Activated naive CD4-positive, alpha-beta T cell treated with anti-CD3 and anti-CD28 coated beads for 36 hours (primary cell): ENCODE measurements around the gene RNF212B. TPM values are rescaled to one million over a fixed set of nuclear protein-coding genes. Genes with fewer than 3 reads are reported as not detected.

Experiments
- CTCF ChIA-PET: fragments of 350-600 bp; sonication (Branson Sonifier 250); formaldehyde crosslinking; loops from one replicate; lab custom pipeline; 2021; ENCODE audit warnings: antibody characterized with exemption; lab: Charles Lee
- DNase-seq: peaks from one replicate; pipeline ENCODE4 v3.0.0-alpha.2; 2020
- H3K27ac Mint-ChIP-seq: one replicate; pipeline ENCODE4 v1.8.0; 2021; ENCODE audit warnings: mild to moderate bottlenecking, mixed read lengths
- H3K27me3 Mint-ChIP-seq: one replicate; pipeline ENCODE4 v1.8.0; 2021; ENCODE audit warnings: low read depth, mixed read lengths
- H3K36me3 Mint-ChIP-seq: one replicate; pipeline ENCODE4 v1.8.0; 2021; ENCODE audit warnings: low read depth, mixed read lengths
- H3K4me1 Mint-ChIP-seq: one replicate; pipeline ENCODE4 v1.8.0; 2021; ENCODE audit warnings: low read depth, mixed read lengths
- H3K4me3 Mint-ChIP-seq: one replicate; pipeline ENCODE4 v1.8.0; 2021; ENCODE audit warnings: mild to moderate bottlenecking, moderate library complexity, mixed read lengths
- H3K9me3 Mint-ChIP-seq: one replicate; pipeline ENCODE4 v1.8.0; 2021; ENCODE audit warnings: mixed read lengths
- intact Hi-C: fragments of 100-400 bp; cut with micrococcal nuclease; formaldehyde crosslinking; loops from one replicate; pipeline ENCODE4 v1.15.1; 2023
- total RNA-seq, 2 experiments: library from RNA; stranded (reverse); gene quantifications; one replicate each; pipeline ENCODE4 v1.2.3, GENCODE V29; 2021

Gene RNF212B
- total RNA-seq, 2 experiments from 2014 or later = not detected

GRCh38 chr14:23316300-23316699 lies 78.6 kb downstream of the RNF212B start:
- Mint-ChIP-seq H3K9me3 (no peaks in the 10 kb centered on the region), H3K4me1 (peaks cover 6% of the 10 kb centered on the region), H3K27ac (no peak overlapping the region), H3K4me3 (no peak overlapping the region), H3K36me3 (no peaks in the 10 kb centered on the region), H3K27me3 (no peaks in the 10 kb centered on the region)
- CTCF ChIA-PET = interaction anchor here (1.9 kb wide), 1 partner anchor 64 kb away, joined by 7 read pairs; no protein-coding TSS in a partner anchor
- DNase-seq = no peak
- intact Hi-C loops = no loop called here

GRCh38 chr14:23319746-23320583 lies 82.2 kb downstream of the RNF212B start:
- peaks cover 18% of the 10 kb centered on the region for H3K4me1 Mint-ChIP-seq
- H3K36me3 Mint-ChIP-seq = peaks cover 27% of the 10 kb centered on the region
- DNase-seq = no peak
- intact Hi-C loops = loop anchor here (1.0 to 2.0 kb wide), 3 partner anchors 363 to 841 kb away; partner anchors contain the start of genes HAUS4, IRF9 and OXA1L
- H3K4me3 Mint-ChIP-seq = peak overlapping the region; percentile 94
- H3K9me3 Mint-ChIP-seq = no peaks in the 10 kb centered on the region
- no peaks in the 10 kb centered on the region for H3K27me3 Mint-ChIP-seq
- CTCF ChIA-PET = interaction anchor here (0.7 to 4.9 kb wide), 9 partner anchors 14 to 243 kb away, joined by 3 to 66 read pairs (median 5); partner anchors contain the start of genes BCL2L2 and PPP1R3E
- peak overlapping the region; percentile 96 for H3K27ac Mint-ChIP-seq

- H3K27ac Mint-ChIP-seq = peak within 1 kb of the TSS; percentile 96
- intact Hi-C loops = loop anchor here (1.0 to 2.0 kb wide), 19 partner anchors 20 to 950 kb away; partner anchors contain the start of genes ACIN1, AP1G2, C14orf119 and EMC9
- peaks cover 18% of the 10 kb centered on the region for H3K4me1 Mint-ChIP-seq
- peak within 1 kb of the TSS; percentile 94 for H3K4me3 Mint-ChIP-seq
- DNase-seq = peak; percentile 99
- H3K27me3 Mint-ChIP-seq = no peaks in the 10 kb centered on the region
- CTCF ChIA-PET = interaction anchor here (0.6 to 4.9 kb wide), 15 partner anchors 15 to 262 kb away, joined by 3 to 66 read pairs (median 3); partner anchors contain the start of genes BCL2L2 and PPP1R3E
- H3K9me3 Mint-ChIP-seq = no peaks in the 10 kb centered on the region
- peaks cover 31% of the 10 kb centered on the region for H3K36me3 Mint-ChIP-seq
Observed at GRCh38 chr14:23320584-23321571, 83.1 kb downstream of the RNF212B start, which contains the start of gene PABPN1. Gene PABPN1 (plus strand): TSS chr14:23321457. CDS start chr14:23321470, 13 bp downstream.

- Mint-ChIP-seq H3K9me3 (no peaks in the 10 kb centered on the region), H3K36me3 (peaks cover 35% of the 10 kb centered on the region), H3K4me1 (peaks cover 18% of the 10 kb centered on the region), H3K27ac (peak overlapping the region; percentile 88), H3K4me3 (peak overlapping the region; percentile 83), H3K27me3 (no peaks in the 10 kb centered on the region)
- intact Hi-C loops = loop anchor here (1.0 to 2.0 kb wide), 19 partner anchors 21 to 949 kb away; partner anchors contain the start of genes ACIN1, AP1G2, C14orf119 and EMC9
- DNase-seq = peak; percentile 76
- CTCF ChIA-PET = interaction anchor here (0.6 to 4.9 kb wide), 18 partner anchors 10 to 263 kb away, joined by 3 to 66 read pairs (median 3); partner anchors contain the start of genes BCL2L2 and PPP1R3E
Observed at GRCh38 chr14:23321572-23322547, 84.1 kb downstream of the RNF212B start.

Other genes with a start within 250 kb of the RNF212B start
- 1 to 10 TPM; 8.3 to 9.3 TPM for gene C14orf93, start 227.8 kb upstream of the RNF212B start, total RNA-seq
- 100 to 1,000 TPM; 120 to 125 TPM for gene PSMB5, start 203.0 kb upstream of the RNF212B start, total RNA-seq
- not detected for gene PSMB11, start 195.7 kb upstream of the RNF212B start, total RNA-seq
- 1 to 10 TPM; 1.3 to 1.4 TPM for gene CDH24, start 180.4 kb upstream of the RNF212B start, total RNA-seq
- gene ACIN1, start 142.8 kb upstream of the RNF212B start, total RNA-seq = 100 to 1,000 TPM; 152 to 156 TPM
- gene C14orf119, start 142.4 kb upstream of the RNF212B start, total RNA-seq = 10 to 100 TPM; 39.8 to 44.2 TPM
- gene CIROP, start 132.9 kb upstream of the RNF212B start, total RNA-seq = not detected
- under 1 TPM; 0.37 to 0.43 TPM for gene CEBPE, start 118.7 kb upstream of the RNF212B start, total RNA-seq
- gene SLC7A8, start 54.3 kb upstream of the RNF212B start, total RNA-seq = 1 to 10 TPM in 1 of 2 experiments, under 1 TPM in 1; 0.79 to 1.1 TPM
- 1 to 10 TPM; 6.3 to 7.8 TPM for gene HOMEZ, start 48.2 kb downstream of the RNF212B start, total RNA-seq
- 10 to 100 TPM; 14.7 to 15.8 TPM for gene PPP1R3E, start 64.9 kb downstream of the RNF212B start, total RNA-seq
- 1 to 10 TPM in 1 of 2 experiments, under 1 TPM in 1; 0.60 to 1.5 TPM for gene BCL2L2, start 68.9 kb downstream of the RNF212B start, total RNA-seq
- gene PABPN1, start 83.5 kb downstream of the RNF212B start, total RNA-seq = 100 to 1,000 TPM; 194 to 204 TPM
- 1 to 10 TPM; 3.5 to 4.8 TPM for gene SLC22A17, start 115.0 kb downstream of the RNF212B start, total RNA-seq
- gene EFS, start 127.2 kb downstream of the RNF212B start, total RNA-seq = not detected
- not detected for gene IL25, start 134.9 kb downstream of the RNF212B start, total RNA-seq
- not detected for gene CMTM5, start 139.1 kb downstream of the RNF212B start, total RNA-seq
- gene MYH6, start 170.3 kb downstream of the RNF212B start, total RNA-seq = not detected
- gene MYH7, start 197.7 kb downstream of the RNF212B start, total RNA-seq = not detected
- gene NGDN, start 231.8 kb downstream of the RNF212B start, total RNA-seq = 10 to 100 TPM; 38.9 to 40.8 TPM